Neural progenitor cell (in vitro differentiated cells): ENCODE data around the gene ERC2. TPM values are rescaled to one million over a fixed set of nuclear protein-coding genes. Genes with fewer than 3 reads are reported as not detected.

Experiments
- DNase-seq: peaks from one replicate; pipeline ENCODE4 v3.0.0-alpha.2; 2016; ENCODE audit warnings: low spot score
- H2AFZ ChIP-seq: fragments of 200-600 bp; sonication (generic); replicated peaks from 2 replicates; pipeline ENCODE4 v1.6.1; 2016; ENCODE audit warnings: antibody characterized with exemption
- H3F3A ChIP-seq: fragments of 200-600 bp; sonication (generic); 2 replicates; pipeline ENCODE4 v1.6.1; 2016; ENCODE audit warnings: antibody characterized with exemption, low read depth
- H3K27ac ChIP-seq: fragments of 200-600 bp; sonication (generic); 2 replicates; pipeline ENCODE4 v1.5.1; 2016; ENCODE audit warnings: mild to moderate bottlenecking
- H3K27me3 ChIP-seq: fragments of 200-600 bp; sonication (generic); 2 replicates; pipeline ENCODE4 v1.6.1; 2016; ENCODE audit warnings: mild to moderate bottlenecking, moderate library complexity
- H3K36me3 ChIP-seq: fragments of 200-600 bp; sonication (generic); 2 replicates; pipeline ENCODE4 v1.5.1; 2016
- H3K4me1 ChIP-seq: fragments of 200-600 bp; sonication (generic); 2 replicates; pipeline ENCODE4 v1.6.1; 2016; ENCODE audit warnings: mixed run types
- H3K4me2 ChIP-seq: fragments of 200-600 bp; sonication (generic); 2 replicates; pipeline ENCODE4 v1.6.1; 2016
- H3K4me3 ChIP-seq: fragments of 200-600 bp; sonication (generic); 2 replicates; pipeline ENCODE4 v1.5.1; 2016
- H3K79me2 ChIP-seq: fragments of 200-600 bp; sonication (generic); 2 replicates; pipeline ENCODE4 v1.6.1; 2016; ENCODE audit warnings: low read depth
- H3K9ac ChIP-seq: fragments of 200-600 bp; sonication (generic); 2 replicates; pipeline ENCODE4 v1.6.1; 2016
- H3K9me3 ChIP-seq: fragments of 200-600 bp; sonication (generic); 2 replicates; pipeline ENCODE4 v1.5.1; 2016; ENCODE audit warnings: low read depth
- H4K20me1 ChIP-seq: fragments of 200-600 bp; sonication (generic); 2 replicates; pipeline ENCODE4 v1.6.1; 2016; ENCODE audit warnings: low read depth
- H3K27ac Mint-ChIP-seq: 3 replicates; pipeline ENCODE4 v1.8.0; 2021; ENCODE audit warnings: mixed read lengths
- H3K27me3 Mint-ChIP-seq: 2 replicates; pipeline ENCODE4 v1.8.0; 2022; ENCODE audit warnings: low read depth, mild to moderate bottlenecking, inconsistent platforms, moderate library complexity, mixed read lengths; ENCODE audit not compliant: insufficient read depth
- H3K36me3 Mint-ChIP-seq: 3 replicates; pipeline ENCODE4 v1.8.0; 2021; ENCODE audit warnings: mixed read lengths
- H3K4me1 Mint-ChIP-seq: 3 replicates; pipeline ENCODE4 v1.8.0; 2021; ENCODE audit warnings: mixed read lengths
- H3K4me3 Mint-ChIP-seq: 3 replicates; pipeline ENCODE4 v1.8.0; 2021; ENCODE audit warnings: mild to moderate bottlenecking, moderate library complexity, mixed read lengths
- H3K9me3 Mint-ChIP-seq: 3 replicates; pipeline ENCODE4 v1.8.0; 2020; ENCODE audit warnings: mixed read lengths
- CTCF ChIP-seq: fragments of 200-600 bp; sonication (generic); IDR thresholded peaks from 2 replicates; pipeline ENCODE4 v1.5.1; 2017; ENCODE audit warnings: antibody characterized with exemption, mild to moderate bottlenecking
- EZH2 ChIP-seq: fragments of 200-600 bp; sonication (generic); IDR thresholded peaks from 2 replicates; pipeline ENCODE4 v1.6.1; 2017; ENCODE audit warnings: antibody characterized with exemption, mild to moderate bottlenecking, moderate library complexity
- EZH2phosphoT487 ChIP-seq: fragments of 200-600 bp; sonication (generic); IDR thresholded peaks from 2 replicates; pipeline ENCODE4 v1.6.1; 2017; ENCODE audit warnings: antibody characterized with exemption
- total RNA-seq: library from RNA; depleted of rRNA; stranded (reverse); fragments of >200 nt; gene quantifications from 2 replicates; pipeline ENCODE4 v1.2.3, GENCODE V29; 2015; ENCODE audit warnings: low replicate concordance

The ERC2 gene
- total RNA-seq, 1 donor from 2014 or later, result 24.8 TPM

- Mint-ChIP-seq H3K27ac (peak overlapping the region; percentile 11), H3K9me3 (no peaks in the 10 kb centered on the region), H3K4me3 (no peak overlapping the region), H3K27me3 (peaks cover 2% of the 10 kb centered on the region), H3K36me3 (no peaks in the 10 kb centered on the region), H3K4me1 (peaks cover 45% of the 10 kb centered on the region)
- Histone ChIP-seq H3K4me2 (peak overlapping the region; percentile 42), H3K4me3 (no peak overlapping the region), H2AFZ (no peak overlapping the region), H3K4me1 (peaks cover 21% of the 10 kb centered on the region), H4K20me1 (no peaks in the 10 kb centered on the region), H3F3A (peaks cover 12% of the 10 kb centered on the region), H3K27ac (no peak overlapping the region), H3K9me3 (no peaks in the 10 kb centered on the region), H3K36me3 (no peaks in the 10 kb centered on the region), H3K9ac (no peak overlapping the region), H3K27me3 (no peaks in the 10 kb centered on the region), H3K79me2 (no peaks in the 10 kb centered on the region)
- no peak for DNase-seq
- no peak for TF ChIP-seq EZH2
- no peak for TF ChIP-seq CTCF
- TF ChIP-seq EZH2phosphoT487, result no peak
These were observed 955.5 kb downstream of the ERC2 start for GRCh38 chr3:55512571-55513343.

GRCh38 chr3:55511895-55512570 lies 956.2 kb downstream of the ERC2 start:
- no peak for DNase-seq
- Histone ChIP-seq H2AFZ (no peak overlapping the region), H3K27ac (no peak overlapping the region), H3K27me3 (no peaks in the 10 kb centered on the region), H3F3A (peaks cover 12% of the 10 kb centered on the region), H3K36me3 (no peaks in the 10 kb centered on the region), H4K20me1 (no peaks in the 10 kb centered on the region), H3K4me1 (peaks cover 21% of the 10 kb centered on the region), H3K4me3 (no peak overlapping the region), H3K9me3 (no peaks in the 10 kb centered on the region), H3K79me2 (no peaks in the 10 kb centered on the region), H3K4me2 (peak overlapping the region; percentile 42), H3K9ac (no peak overlapping the region)
- Mint-ChIP-seq H3K4me3 (no peak overlapping the region), H3K4me1 (peaks cover 43% of the 10 kb centered on the region), H3K36me3 (no peaks in the 10 kb centered on the region), H3K27me3 (peaks cover 2% of the 10 kb centered on the region), H3K9me3 (no peaks in the 10 kb centered on the region), H3K27ac (no peak overlapping the region)
- no peak for TF ChIP-seq EZH2phosphoT487

- no peak overlapping the region for H3K9ac ChIP-seq
- H3K36me3 ChIP-seq, result no peaks in the 10 kb centered on the region
- H3K4me3 ChIP-seq, result no peak overlapping the region
- H3K4me1 ChIP-seq, result peaks cover 16% of the 10 kb centered on the region
- no peaks in the 10 kb centered on the region for H3K27me3 ChIP-seq
- H3K79me2 ChIP-seq, result no peaks in the 10 kb centered on the region
- H3K27me3 Mint-ChIP-seq, result peaks cover 2% of the 10 kb centered on the region
- H3K27ac ChIP-seq, result no peak overlapping the region
- H3K9me3 Mint-ChIP-seq, result no peaks in the 10 kb centered on the region
- H3K9me3 ChIP-seq, result no peaks in the 10 kb centered on the region
- no peak overlapping the region for H3K27ac Mint-ChIP-seq
- TF ChIP-seq CTCF, result no peak
- no peak for TF ChIP-seq EZH2phosphoT487
- TF ChIP-seq EZH2, result no peak
- H3K36me3 Mint-ChIP-seq, result no peaks in the 10 kb centered on the region
- peaks cover 12% of the 10 kb centered on the region for H3F3A ChIP-seq
- H2AFZ ChIP-seq, result no peak overlapping the region
- H3K4me1 Mint-ChIP-seq, result peaks cover 31% of the 10 kb centered on the region
- no peak overlapping the region for H3K4me2 ChIP-seq
- DNase-seq, result no peak
- no peak overlapping the region for H3K4me3 Mint-ChIP-seq
- H4K20me1 ChIP-seq, result no peaks in the 10 kb centered on the region
These were observed 959.9 kb downstream of the ERC2 start for GRCh38 chr3:55508335-55508734.

- peaks cover 25% of the 10 kb centered on the region for H3K4me1 Mint-ChIP-seq
- H3K9me3 ChIP-seq, result no peaks in the 10 kb centered on the region
- no peak overlapping the region for H3K4me3 Mint-ChIP-seq
- no peak overlapping the region for H3K4me3 ChIP-seq
- peaks cover 6% of the 10 kb centered on the region for H3F3A ChIP-seq
- peaks cover 11% of the 10 kb centered on the region for H3K4me1 ChIP-seq
- H3K9me3 Mint-ChIP-seq, result no peaks in the 10 kb centered on the region
- H3K4me2 ChIP-seq, result no peak overlapping the region
- no peak overlapping the region for H3K9ac ChIP-seq
- DNase-seq, result no peak
- no peaks in the 10 kb centered on the region for H3K79me2 ChIP-seq
- no peak overlapping the region for H3K27ac Mint-ChIP-seq
- no peaks in the 10 kb centered on the region for H3K36me3 Mint-ChIP-seq
- H3K27ac ChIP-seq, result no peak overlapping the region
- H3K36me3 ChIP-seq, result no peaks in the 10 kb centered on the region
- no peak overlapping the region for H2AFZ ChIP-seq
- H3K27me3 ChIP-seq, result no peaks in the 10 kb centered on the region
- TF ChIP-seq EZH2phosphoT487, result no peak
- TF ChIP-seq CTCF, result no peak
- no peak for TF ChIP-seq EZH2
- no peaks in the 10 kb centered on the region for H4K20me1 ChIP-seq
- H3K27me3 Mint-ChIP-seq, result peaks cover 2% of the 10 kb centered on the region
These were observed 960.5 kb downstream of the ERC2 start for GRCh38 chr3:55507808-55508207.
